ENCODE data around the gene CCDC18.
"Not testable (repeated sequence)": the region's sequence is repeated elsewhere in the genome, so short reads cannot be mapped to it uniquely, and the experiment has no call there.

Gene CCDC18

DNA sequence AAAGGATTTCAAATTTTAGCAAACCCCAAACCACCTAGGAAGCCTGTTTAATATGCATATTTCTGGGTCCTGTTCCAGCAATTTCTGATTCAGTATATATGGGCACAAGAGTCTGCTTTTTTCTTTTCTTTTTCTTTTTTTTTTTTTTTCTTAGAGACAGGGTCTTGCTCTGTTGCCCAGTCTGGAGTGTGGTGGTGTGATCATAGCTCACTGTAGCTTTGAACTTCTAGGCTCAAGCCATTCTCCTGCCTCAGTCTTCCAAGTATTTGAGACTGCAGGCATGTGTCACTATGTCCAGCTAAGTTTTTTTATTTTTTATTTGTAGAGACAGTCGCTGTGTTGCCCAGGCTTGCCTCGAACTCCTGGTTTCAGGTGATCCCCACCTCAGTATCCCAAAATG lies 34.8 kb downstream of the CCDC18 start:
- no peak overlapping the region for H3K4me2 ChIP-seq (ENCODE audit: low read depth, low read length, poor library complexity, severe bottlenecking)
- no peaks in the 10 kb centered on the region for H3K9me2 ChIP-seq (replicated peaks; ENCODE audit: low read depth, low read length)
- H3K36me3 ChIP-seq (ENCODE audit: insufficient read depth, low read length) = peaks cover 23% of the 10 kb centered on the region; the same call in 1 of the 2 replicates
- no peaks in the 10 kb centered on the region for H3K79me2 ChIP-seq (ENCODE audit: insufficient read depth, low read length)
- no peaks in the 10 kb centered on the region for H4K20me1 ChIP-seq (ENCODE audit: insufficient read depth, low read length, poor library complexity, severe bottlenecking)
- peaks cover 19% of the 10 kb centered on the region for H3K4me1 ChIP-seq (ENCODE audit: insufficient read depth, low read length, poor library complexity, severe bottlenecking)
- H3K9me3 ChIP-seq (ENCODE audit: insufficient read depth, low read depth, low read length) = no peaks in the 10 kb centered on the region
- no peak for TF ChIP-seq EZH2phosphoT487 (IDR thresholded peaks at IDR 0.05; ENCODE audit: borderline replicate concordance)
- TF ChIP-seq, protein P1, sequence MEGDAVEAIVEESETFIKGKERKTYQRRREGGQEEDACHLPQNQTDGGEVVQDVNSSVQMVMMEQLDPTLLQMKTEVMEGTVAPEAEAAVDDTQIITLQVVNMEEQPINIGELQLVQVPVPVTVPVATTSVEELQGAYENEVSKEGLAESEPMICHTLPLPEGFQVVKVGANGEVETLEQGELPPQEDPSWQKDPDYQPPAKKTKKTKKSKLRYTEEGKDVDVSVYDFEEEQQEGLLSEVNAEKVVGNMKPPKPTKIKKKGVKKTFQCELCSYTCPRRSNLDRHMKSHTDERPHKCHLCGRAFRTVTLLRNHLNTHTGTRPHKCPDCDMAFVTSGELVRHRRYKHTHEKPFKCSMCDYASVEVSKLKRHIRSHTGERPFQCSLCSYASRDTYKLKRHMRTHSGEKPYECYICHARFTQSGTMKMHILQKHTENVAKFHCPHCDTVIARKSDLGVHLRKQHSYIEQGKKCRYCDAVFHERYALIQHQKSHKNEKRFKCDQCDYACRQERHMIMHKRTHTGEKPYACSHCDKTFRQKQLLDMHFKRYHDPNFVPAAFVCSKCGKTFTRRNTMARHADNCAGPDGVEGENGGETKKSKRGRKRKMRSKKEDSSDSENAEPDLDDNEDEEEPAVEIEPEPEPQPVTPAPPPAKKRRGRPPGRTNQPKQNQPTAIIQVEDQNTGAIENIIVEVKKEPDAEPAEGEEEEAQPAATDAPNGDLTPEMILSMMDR (conservative IDR thresholded peaks at IDR 0.05; ENCODE audit: low read length) = no peak
- H2AFZ ChIP-seq (ENCODE audit: low read length) = no peak overlapping the region
- no peak overlapping the region for H3K4me3 ChIP-seq (ENCODE audit: low read length, poor library complexity, severe bottlenecking)
- H3K27me3 ChIP-seq (ENCODE audit: insufficient read depth, low read length, poor library complexity, severe bottlenecking) = no peaks in the 10 kb centered on the region
- no peak overlapping the region for H3K9ac ChIP-seq (ENCODE audit: low read depth, low read length, poor library complexity, severe bottlenecking)
- H3F3A ChIP-seq (ENCODE audit: low read depth) = peaks cover 4% of the 10 kb centered on the region; the same call in 1 of the 2 replicates

DNA sequence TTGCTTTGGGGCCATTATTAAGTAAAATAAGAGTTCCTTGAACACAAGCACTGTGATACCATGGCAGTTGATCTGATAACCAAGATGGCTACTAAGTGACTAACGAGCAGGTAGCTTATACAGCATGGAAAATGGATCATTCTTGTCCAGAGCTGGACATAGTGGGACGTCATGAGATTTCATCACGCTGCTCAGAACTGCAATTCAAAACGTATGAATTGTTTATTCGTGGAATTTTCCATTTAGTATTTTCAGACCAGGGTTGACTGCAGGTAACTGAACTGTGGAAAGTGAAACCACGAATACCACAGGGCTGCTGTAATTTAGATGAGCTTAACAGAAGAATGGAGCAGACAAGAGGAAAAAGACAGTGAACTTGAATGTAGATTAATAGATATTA lies 38.9 kb downstream of the CCDC18 start:
- Histone ChIP-seq H3K36me3 (ENCODE audit: insufficient read depth, low read length) (peaks cover 30% of the 10 kb centered on the region), H4K20me1 (ENCODE audit: insufficient read depth, low read length, poor library complexity, severe bottlenecking) (no peaks in the 10 kb centered on the region), H3K4me3 (ENCODE audit: low read length, poor library complexity, severe bottlenecking) (peak overlapping the region; percentile 57), H3K9me3 (ENCODE audit: insufficient read depth, low read depth, low read length) (no peaks in the 10 kb centered on the region), H3K4me1 (ENCODE audit: insufficient read depth, low read length, poor library complexity, severe bottlenecking) (peaks cover 31% of the 10 kb centered on the region), H3K27me3 (ENCODE audit: insufficient read depth, low read length, poor library complexity, severe bottlenecking) (no peaks in the 10 kb centered on the region), H3K4me2 (ENCODE audit: low read depth, low read length, poor library complexity, severe bottlenecking) (peak overlapping the region; percentile 61), H2AFZ (ENCODE audit: low read length) (peak overlapping the region; percentile 61), H3K9ac (ENCODE audit: low read depth, low read length, poor library complexity, severe bottlenecking) (peak overlapping the region; percentile 40), H3F3A (ENCODE audit: low read depth) (0 out of 2 replicates have a peak, but pooled peaks cover 4% of the 10 kb centered on the region), H3K9me2 (replicated peaks; ENCODE audit: low read depth, low read length) (no peaks in the 10 kb centered on the region), H3K79me2 (ENCODE audit: insufficient read depth, low read length) (no peaks in the 10 kb centered on the region)
- no peak for TF ChIP-seq EZH2phosphoT487 (IDR thresholded peaks at IDR 0.05; ENCODE audit: borderline replicate concordance)
- TF ChIP-seq, protein P1 (conservative IDR thresholded peaks at IDR 0.05; ENCODE audit: low read length) = no peak

DNA sequence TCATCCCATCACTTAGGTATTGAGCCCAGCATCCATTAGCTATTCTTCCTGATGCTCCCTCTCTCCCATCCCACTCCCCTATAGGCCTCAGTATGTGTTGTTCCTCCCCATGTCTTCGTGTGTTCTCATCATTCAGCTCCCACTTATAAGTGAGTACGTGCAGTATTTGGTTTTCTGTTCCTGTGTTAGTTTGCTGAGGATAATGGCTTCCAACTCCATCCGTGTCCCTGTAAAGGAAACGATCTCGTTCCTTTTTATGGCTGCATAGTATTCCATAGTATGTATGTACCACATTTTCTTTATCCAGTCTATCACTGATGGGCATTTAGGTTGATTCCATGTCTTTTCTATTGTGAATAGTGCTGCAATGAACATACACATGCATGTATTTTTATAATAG lies 40.2 kb downstream of the CCDC18 start:
- peaks cover 31% of the 10 kb centered on the region for H3K36me3 ChIP-seq (ENCODE audit: insufficient read depth, low read length)
- not testable (repeated sequence) for H3F3A ChIP-seq (ENCODE audit: low read depth); H2AFZ ChIP-seq (ENCODE audit: low read length); H3K79me2 ChIP-seq (ENCODE audit: insufficient read depth, low read length); H3K4me3 ChIP-seq (ENCODE audit: low read length, poor library complexity, severe bottlenecking); H3K27me3 ChIP-seq (ENCODE audit: insufficient read depth, low read length, poor library complexity, severe bottlenecking); H4K20me1 ChIP-seq (ENCODE audit: insufficient read depth, low read length, poor library complexity, severe bottlenecking); H3K9me3 ChIP-seq (ENCODE audit: insufficient read depth, low read depth, low read length); H3K9ac ChIP-seq (ENCODE audit: low read depth, low read length, poor library complexity, severe bottlenecking); H3K4me2 ChIP-seq (ENCODE audit: low read depth, low read length, poor library complexity, severe bottlenecking); H3K9me2 ChIP-seq (replicated peaks; ENCODE audit: low read depth, low read length)
- H3K4me1 ChIP-seq (ENCODE audit: insufficient read depth, low read length, poor library complexity, severe bottlenecking) = peaks cover 31% of the 10 kb centered on the region

DNA sequence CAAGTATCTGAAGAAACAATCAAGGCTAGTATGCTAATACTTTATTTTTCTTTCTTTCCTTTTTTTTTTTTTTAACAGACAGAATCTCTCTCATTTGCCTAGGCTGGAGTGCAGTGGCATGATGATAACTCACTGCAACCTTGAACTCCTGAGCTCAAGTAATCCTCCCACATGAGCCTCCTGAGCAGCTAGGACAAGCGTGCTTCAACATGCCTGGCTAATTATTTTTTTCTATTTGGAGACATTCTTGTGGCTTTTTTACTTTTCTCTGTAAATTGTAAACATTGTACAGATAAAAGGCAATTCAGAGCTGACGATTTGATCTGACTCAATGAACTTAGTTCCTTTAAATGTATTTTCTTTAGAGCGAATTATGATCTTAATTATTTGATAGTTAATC lies 41.4 kb downstream of the CCDC18 start:
- Histone ChIP-seq H3K27me3 (ENCODE audit: insufficient read depth, low read length, poor library complexity, severe bottlenecking) (no peaks in the 10 kb centered on the region), H3K4me1 (ENCODE audit: insufficient read depth, low read length, poor library complexity, severe bottlenecking) (peaks cover 31% of the 10 kb centered on the region), H3K4me3 (ENCODE audit: low read length, poor library complexity, severe bottlenecking) (no peak overlapping the region), H3K4me2 (ENCODE audit: low read depth, low read length, poor library complexity, severe bottlenecking) (no peak overlapping the region), H3K36me3 (ENCODE audit: insufficient read depth, low read length) (peaks cover 33% of the 10 kb centered on the region), H3K9me3 (ENCODE audit: insufficient read depth, low read depth, low read length) (no peaks in the 10 kb centered on the region), H2AFZ (ENCODE audit: low read length) (no peak overlapping the region), H3F3A (ENCODE audit: low read depth) (0 out of 2 replicates have a peak, but pooled peaks cover 4% of the 10 kb centered on the region), H3K9me2 (replicated peaks; ENCODE audit: low read depth, low read length) (no peaks in the 10 kb centered on the region), H3K79me2 (ENCODE audit: insufficient read depth, low read length) (no peaks in the 10 kb centered on the region), H4K20me1 (ENCODE audit: insufficient read depth, low read length, poor library complexity, severe bottlenecking) (no peaks in the 10 kb centered on the region), H3K9ac (ENCODE audit: low read depth, low read length, poor library complexity, severe bottlenecking) (peak overlapping the region; percentile 43)
- no peak for TF ChIP-seq EZH2phosphoT487 (IDR thresholded peaks at IDR 0.05; ENCODE audit: borderline replicate concordance)
- TF ChIP-seq, protein P1 (conservative IDR thresholded peaks at IDR 0.05; ENCODE audit: low read length) = no peak
